ENCODE data around the gene FAM174C.

- TF ChIP-seq CTCF (conservative IDR thresholded peaks at IDR 0.05; ENCODE audit: low read length) (no peak), EZH2phosphoT487 (IDR thresholded peaks at IDR 0.05; ENCODE audit: borderline replicate concordance) (no peak)
These were observed 35.5 kb downstream of the FAM174C start for GRCh38 chr19:1310853-1311180.

Data from Loucy (cell line).